H1 (cell line): ENCODE measurements around the gene HARS2. TPM values are rescaled to one million over a fixed set of nuclear protein-coding genes. Genes with fewer than 3 reads are reported as not detected.

Source experiments
- CTCF ChIA-PET: fragments of 300-600 bp; sonication (Branson Sonifier 250); formaldehyde crosslinking; loops from one replicate; lab custom pipeline; 2021; ENCODE audit not compliant: partially characterized antibody; lab: Charles Lee
- POLR2A ChIA-PET: fragments of 300-600 bp; sonication (Branson Sonifier 250); formaldehyde crosslinking; loops from one replicate; lab custom pipeline; 2021; ENCODE audit warnings: inconsistent platforms; ENCODE audit not compliant: partially characterized antibody; lab: Charles Lee
- DNase-seq, 2 experiments: peaks; one replicate each; pipeline versions ENCODE4 v3.0.0 to v3.0.0-alpha.2; 2010 to 2022; ENCODE audit warnings: low spot score in 2 of 2, low read depth in 1 of 2, mixed read lengths in 1 of 2
- FAIRE-seq: peaks from 2 replicates; lab custom pipeline; 2011; peaks lifted over from hg19 to GRCh38; lab: Jason Lieb, UNC
- H2AFZ ChIP-seq: 2 replicates; pipeline ENCODE4 v1.8.1; 2012; ENCODE audit warnings: low read length, inconsistent platforms
- H2AK5ac ChIP-seq: 2 replicates; pipeline ENCODE4 v1.6.1; 2013; ENCODE audit warnings: low read depth, low read length
- H2BK120ac ChIP-seq: replicated peaks from 2 replicates; pipeline ENCODE3; 2013; ENCODE audit warnings: low read depth, low read length, inconsistent platforms
- H2BK12ac ChIP-seq: 2 replicates; pipeline ENCODE4 v1.6.1; 2013; ENCODE audit warnings: low read depth, low read length
- H2BK15ac ChIP-seq: 2 replicates; pipeline ENCODE4 v1.6.1; 2013; ENCODE audit warnings: low read length
- H2BK20ac ChIP-seq: 2 replicates; pipeline ENCODE4 v1.6.1; 2013; ENCODE audit warnings: low read length
- H2BK5ac ChIP-seq: 2 replicates; pipeline ENCODE4 v1.6.1; 2013; ENCODE audit warnings: low read depth, low read length
- H3K14ac ChIP-seq: 2 replicates; pipeline ENCODE4 v1.6.1; 2013; ENCODE audit warnings: inconsistent platforms; ENCODE audit not compliant: insufficient read length
- H3K18ac ChIP-seq: 2 replicates; pipeline ENCODE4 v1.6.1; 2013; ENCODE audit warnings: low read length; ENCODE audit errors: extremely low read depth
- H3K23ac ChIP-seq: 2 replicates; pipeline ENCODE4 v1.6.1; 2013; ENCODE audit warnings: inconsistent platforms; ENCODE audit not compliant: insufficient read length
- H3K23me2 ChIP-seq: 2 replicates; pipeline ENCODE4 v1.6.1; 2013; ENCODE audit warnings: low read depth, low read length
- H3K27ac ChIP-seq: 2 replicates; pipeline ENCODE4 v1.6.1; 2011; ENCODE audit warnings: low read depth, low read length, inconsistent platforms
- H3K27me3 ChIP-seq, 4 experiments: replicated peaks in 1 of 4; 1 replicate in 1 of 4; 2 replicates in 3 of 4; pipeline versions ENCODE4 v1.6.1 to v1.8.1; 2011 to 2013; ENCODE audit warnings: low read length in 3 of 4, mild to moderate bottlenecking in 3 of 4, inconsistent platforms in 2 of 4, mixed read lengths in 2 of 4, moderate library complexity in 1 of 4; ENCODE audit not compliant: control insufficient read depth in 3 of 4, insufficient read depth in 3 of 4; ENCODE audit errors: extremely low read depth in 1 of 4
- H3K36me3 ChIP-seq, 4 experiments: 2 replicates each; pipeline versions ENCODE4 v1.6.1 to v1.8.1; 2011 to 2013; ENCODE audit warnings: mild to moderate bottlenecking in 4 of 4, low read length in 3 of 4, moderate library complexity in 2 of 4, control low read depth in 1 of 4, inconsistent platforms in 1 of 4; ENCODE audit not compliant: insufficient read depth in 4 of 4, control insufficient read depth in 2 of 4
- H3K4ac ChIP-seq: replicated peaks from 2 replicates; pipeline ENCODE3; 2013; ENCODE audit warnings: low read length, low read depth, mixed read lengths, inconsistent platforms; ENCODE audit not compliant: insufficient read length
- H3K4me1 ChIP-seq, 4 experiments: replicated peaks in 1 of 4; 1 replicate in 1 of 4; 2 replicates in 3 of 4; pipeline versions ENCODE4 v1.6.1 to v1.8.1; 2011 to 2013; ENCODE audit warnings: low read length in 3 of 4, inconsistent platforms in 2 of 4, mixed read lengths in 1 of 4; ENCODE audit not compliant: insufficient read depth in 4 of 4, control insufficient read depth in 3 of 4
- H3K4me2 ChIP-seq, 2 experiments: 2 replicates each; pipeline versions ENCODE4 v1.6.1 to v1.8.1; 2011 to 2013; ENCODE audit warnings: low read depth in 2 of 2, low read length in 2 of 2, control low read depth in 1 of 2, inconsistent platforms in 1 of 2, mild to moderate bottlenecking in 1 of 2; ENCODE audit not compliant: insufficient read depth in 1 of 2
- H3K4me3 ChIP-seq, 4 experiments: fragments of 200-600, 300-600 bp in 1 of 4; sonication (generic), shearing (Covaris generic), sonication (Bioruptor Twin) in 1 of 4; 2 replicates each; pipeline versions ENCODE4 v1.5.1 to v1.8.1; 2011 to 2016; ENCODE audit warnings: low read length in 4 of 4, low read depth in 3 of 4, control low read depth in 2 of 4, inconsistent platforms in 2 of 4, mild to moderate bottlenecking in 2 of 4, mixed read lengths in 1 of 4, moderate library complexity in 1 of 4; ENCODE audit not compliant: insufficient read depth in 2 of 4; ENCODE audit errors: extremely low read depth in 1 of 4
- H3K56ac ChIP-seq: replicated peaks from 2 replicates; pipeline ENCODE3; 2013; ENCODE audit warnings: low read depth, mild to moderate bottlenecking, mixed read lengths, low read length, inconsistent platforms; ENCODE audit not compliant: insufficient read length
- H3K79me1 ChIP-seq: 2 replicates; pipeline ENCODE4 v1.6.1; 2013; ENCODE audit warnings: low read depth, low read length, control low read depth
- H3K79me2 ChIP-seq, 2 experiments: 2 replicates each; pipeline versions ENCODE4 v1.6.1 to v1.8.1; 2012 to 2013; ENCODE audit warnings: low read length in 2 of 2, mild to moderate bottlenecking in 2 of 2, inconsistent platforms in 1 of 2; ENCODE audit not compliant: insufficient read depth in 2 of 2, control insufficient read depth in 1 of 2
- H3K9ac ChIP-seq, 4 experiments: replicated peaks in 1 of 4; 1 replicate in 1 of 4; 2 replicates in 3 of 4; pipeline versions ENCODE4 v1.6.1 to v1.8.1; 2011 to 2013; ENCODE audit warnings: low read depth in 3 of 4, low read length in 3 of 4, control low read depth in 2 of 4, mild to moderate bottlenecking in 2 of 4, moderate library complexity in 2 of 4, inconsistent platforms in 1 of 4; ENCODE audit errors: extremely low read depth in 1 of 4
- H3K9me3 ChIP-seq, 2 experiments: 2 replicates each; pipeline versions ENCODE4 v1.6.1 to v1.8.1; 2012 to 2013; ENCODE audit warnings: mild to moderate bottlenecking in 2 of 2, moderate library complexity in 2 of 2, control low read depth in 1 of 2, inconsistent platforms in 1 of 2, low read depth in 1 of 2, low read length in 1 of 2, mixed read lengths in 1 of 2; ENCODE audit not compliant: insufficient read depth in 2 of 2
- H4K20me1 ChIP-seq, 2 experiments: replicated peaks in 1 of 2; 2 replicates each; pipeline versions ENCODE3 to v1.8.1; 2011 to 2013; ENCODE audit warnings: inconsistent platforms in 2 of 2, low read length in 2 of 2, mild to moderate bottlenecking in 1 of 2; ENCODE audit not compliant: insufficient read depth in 2 of 2, control insufficient read depth in 1 of 2
- H4K5ac ChIP-seq: 2 replicates; pipeline ENCODE4 v1.6.1; 2013; ENCODE audit warnings: low read length, low read depth, mixed read lengths, inconsistent platforms; ENCODE audit not compliant: insufficient read length
- H4K8ac ChIP-seq: 2 replicates; pipeline ENCODE4 v1.8.0; 2013; ENCODE audit warnings: mild to moderate bottlenecking, moderate library complexity, low read length, inconsistent platforms; ENCODE audit not compliant: insufficient read depth; ENCODE audit errors: extremely low read depth
- H4K91ac ChIP-seq: replicated peaks from 2 replicates; pipeline ENCODE3; 2013; ENCODE audit warnings: low read length, mixed read lengths, inconsistent platforms; ENCODE audit not compliant: insufficient read length
- BCL11A ChIP-seq, 2 experiments: IDR thresholded peaks; one replicate each; pipeline ENCODE4 v1.6.1; 2011; ENCODE audit warnings: low read depth in 2 of 2, low read length in 2 of 2, mild to moderate bottlenecking in 2 of 2
- EP300 ChIP-seq, 2 experiments: IDR thresholded peaks; 1 replicate in 1 of 2; 2 replicates in 1 of 2; pipeline ENCODE4 v1.6.1; 2011 to 2012; ENCODE audit warnings: low read depth in 2 of 2, low read length in 2 of 2, mild to moderate bottlenecking in 2 of 2, borderline replicate concordance in 1 of 2, inconsistent platforms in 1 of 2, moderate library complexity in 1 of 2
- HDAC6 ChIP-seq: IDR thresholded peaks from one replicate; pipeline ENCODE4 v1.7.1; 2012; ENCODE audit warnings: low read depth, mild to moderate bottlenecking, inconsistent platforms, low read length, moderate library complexity
- JUN ChIP-seq: IDR thresholded peaks from 2 replicates; pipeline ENCODE4 v1.6.1; 2011; ENCODE audit warnings: low read depth, mild to moderate bottlenecking, improper control_type of control experiment, low read length
- KDM1A ChIP-seq: fragments of 200-600, 300-600 bp; sonication (generic); IDR thresholded peaks from 2 replicates; pipeline ENCODE4 v1.7.1; 2016; ENCODE audit warnings: mild to moderate bottlenecking, low read length, borderline replicate concordance
- POLR2A ChIP-seq, 2 experiments: IDR thresholded peaks; 1 replicate in 1 of 2; 2 replicates in 1 of 2; pipeline ENCODE4 v1.6.1; 2011; ENCODE audit warnings: low read depth in 2 of 2, low read length in 2 of 2, mild to moderate bottlenecking in 2 of 2; ENCODE audit errors: control extremely low read depth in 1 of 2
- POU5F1 ChIP-seq: IDR thresholded peaks from 2 replicates; pipeline ENCODE4 v1.6.1; 2011; ENCODE audit warnings: low read depth, mild to moderate bottlenecking, low read length, moderate library complexity
- RNF2 ChIP-seq: fragments of 200-900, 300-1000 bp; sonication (generic); IDR thresholded peaks from 2 replicates; pipeline ENCODE4 v1.7.1; 2016; ENCODE audit warnings: borderline replicate concordance, low read depth, mild to moderate bottlenecking, antibody characterized with exemption, low read length; ENCODE audit not compliant: poor library complexity, severe bottlenecking; ENCODE audit errors: missing control alignments
- SIN3A ChIP-seq, 2 experiments: IDR thresholded peaks in 1 of 2; conservative IDR thresholded peaks in 1 of 2; 2 replicates each; pipeline ENCODE4 v1.6.1; 2011 to 2012; ENCODE audit warnings: low read length in 2 of 2, improper control_type of control experiment in 1 of 2, low read depth in 1 of 2, mild to moderate bottlenecking in 1 of 2
- SIRT6 ChIP-seq: IDR thresholded peaks from one replicate; pipeline ENCODE4 v1.7.1; 2012; ENCODE audit warnings: low read length, inconsistent platforms
- WGBS, 2 experiments: shearing (Covaris generic) in 1 of 2; methylation state at CpG; one replicate each; pipeline versions ENCODE4 v1.1.6 to v1.1.7; 2013 to 2015; ENCODE audit warnings: low lambda C conversion rate in 2 of 2, mixed read lengths in 2 of 2, inconsistent platforms in 1 of 2, low coverage in 1 of 2, missing lambda C conversion rate in 1 of 2; ENCODE audit not compliant: insufficient replicate concordance in 2 of 2, insufficient coverage in 1 of 2, insufficient read length in 1 of 2; ENCODE audit errors: extremely low coverage in 1 of 2, missing lambda C conversion rate in 1 of 2; 5-methylcytosine and 5-hydroxymethylcytosine counted together
- polyA plus RNA-seq, 7 experiments: library from polyadenylated mRNA; depleted of rRNA in 3 of 7; stranded (reverse) in 5 of 7; unstranded in 2 of 7; fragments of >200 nt in 5 of 7; fragments of 200-250 nt in 2 of 7; gene quantifications; 1 replicate in 5 of 7; 2 replicates in 1 of 7; 4 replicates in 1 of 7; pipeline versions ENCODE4 v1.2.1 to v1.2.3, GENCODE V29; 2011 to 2013; ENCODE audit warnings: missing spikeins in 2 of 7, mixed read lengths in 2 of 7
- total RNA-seq: library from RNA; stranded (reverse); fragmentation: NEBNext Ultra II Directional; extraction: Animal tissue kit (Norgen Biotek cat#: 25700); gene quantifications from 2 replicates; pipeline ENCODE4 v1.2.1, GENCODE V29; 2021
- TF ChIP-seq, protein P1 (sequence below): IDR thresholded peaks from 2 replicates; pipeline ENCODE4 v1.6.1; 2012; ENCODE audit warnings: inconsistent platforms
- TF ChIP-seq, protein P2 (sequence below): IDR thresholded peaks from 2 replicates; pipeline ENCODE4 v1.6.1; 2011; ENCODE audit warnings: low read depth, mild to moderate bottlenecking, low read length; ENCODE audit not compliant: insufficient read depth

Gene HARS2
- total and polyA plus RNA-seq, 2 of the 8 experiments (the other 6 are each of a cell fraction or from before 2014, with no cell fraction given), result 16.1 to 23.1 TPM

- Histone ChIP-seq H3K4me2 (no peak overlapping the region), H4K91ac (no peak overlapping the region), H3K23me2 (peaks cover 7% of the 10 kb centered on the region; the same call in 1 of the 2 replicates), H3K18ac (no peak overlapping the region), H4K5ac (no peak overlapping the region), H2BK5ac (no peak overlapping the region), H3K4ac (no peak overlapping the region), H3K79me2 (peaks cover under 1 to 15% of the 10 kb centered on the region in 2 experiments; a peak in 3 of 4 replicates), H4K20me1 (peaks cover 0 to 3% of the 10 kb centered on the region in 2 experiments), H3K14ac (no peak overlapping the region), H3K79me1 (no peaks in the 10 kb centered on the region; the same call in 1 of the 2 replicates), H3K27me3 (no peaks in the 10 kb centered on the region), H4K8ac (no peak overlapping the region), H3K23ac (no peak overlapping the region), H3K36me3 (peaks cover 12 to 38% (median 26%) of the 10 kb centered on the region in 4 experiments), H3K4me3 (no peak overlapping the region), H2BK20ac (no peak overlapping the region), H2BK120ac (no peak overlapping the region), H3K9me3 (no peaks in the 10 kb centered on the region), H2AFZ (no peak overlapping the region), H3K9ac (no peak overlapping the region), H3K4me1 (peaks cover 0 to 4% (median 3%) of the 10 kb centered on the region in 4 experiments; a peak in 4 of 7 replicates), H3K56ac (no peak overlapping the region), H3K27ac (no peak overlapping the region), H2BK15ac (no peak overlapping the region), H2BK12ac (no peak overlapping the region), H2AK5ac (no peak overlapping the region)
- CTCF ChIA-PET, result interaction anchor here (1.1 to 1.8 kb wide), 2 partner anchors 21 to 93 kb away, joined by 4 to 9 read pairs; partner anchors contain the start of gene EIF4EBP3
- no peak for FAIRE-seq
- no peak for DNase-seq
- POLR2A ChIA-PET, result interaction anchor here (0.9 to 7.9 kb wide), 6 partner anchors 31 to 241 kb away, joined by 4 to 78 read pairs (median 6); partner anchors contain the start of genes DND1, EIF4EBP3, SRA1 and ZMAT2
- TF ChIP-seq SIRT6 (no peak), POU5F1 (no peak), BCL11A (IDR thresholded peaks at IDR 0.05; ENCODE audit: low read depth in 2 of 2, low read length in 2 of 2) (no peak), KDM1A (no peak), EP300 (IDR thresholded peaks at IDR 0.05; ENCODE audit: borderline replicate concordance in 1 of 2, low read depth in 2 of 2, low read length in 2 of 2) (no peak), SIN3A (conservative IDR thresholded peaks at IDR 0.05 in 1 of 2, IDR thresholded peaks at IDR 0.05 in 1 of 2; ENCODE audit: low read depth in 1 of 2, low read length in 2 of 2) (no peak), JUN (no peak), RNF2 (no peak), HDAC6 (no peak), POLR2A (IDR thresholded peaks at IDR 0.05; ENCODE audit: control extremely low read depth in 1 of 2, low read depth in 2 of 2, low read length in 2 of 2) (no peak)
- TF ChIP-seq, protein P1, sequence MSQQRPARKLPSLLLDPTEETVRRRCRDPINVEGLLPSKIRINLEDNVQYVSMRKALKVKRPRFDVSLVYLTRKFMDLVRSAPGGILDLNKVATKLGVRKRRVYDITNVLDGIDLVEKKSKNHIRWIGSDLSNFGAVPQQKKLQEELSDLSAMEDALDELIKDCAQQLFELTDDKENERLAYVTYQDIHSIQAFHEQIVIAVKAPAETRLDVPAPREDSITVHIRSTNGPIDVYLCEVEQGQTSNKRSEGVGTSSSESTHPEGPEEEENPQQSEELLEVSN, result no peak
- TF ChIP-seq, protein P2, sequence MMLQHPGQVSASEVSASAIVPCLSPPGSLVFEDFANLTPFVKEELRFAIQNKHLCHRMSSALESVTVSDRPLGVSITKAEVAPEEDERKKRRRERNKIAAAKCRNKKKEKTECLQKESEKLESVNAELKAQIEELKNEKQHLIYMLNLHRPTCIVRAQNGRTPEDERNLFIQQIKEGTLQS, result no peak
- 94% methylated on average over 8 of the region's 8 CpGs; no CpG with 5 or more reads in 1 of the 2 experiments for WGBS, 2 experiments
Measured at GRCh38 chr5:140641716-140642115, 49.5 kb upstream of the HARS2 start.
